ENCODE data around the gene KDM6B. TPM values are rescaled to one million over a fixed set of nuclear protein-coding genes. Genes with fewer than 3 reads are reported as not detected.

Gene KDM6B, protein sequence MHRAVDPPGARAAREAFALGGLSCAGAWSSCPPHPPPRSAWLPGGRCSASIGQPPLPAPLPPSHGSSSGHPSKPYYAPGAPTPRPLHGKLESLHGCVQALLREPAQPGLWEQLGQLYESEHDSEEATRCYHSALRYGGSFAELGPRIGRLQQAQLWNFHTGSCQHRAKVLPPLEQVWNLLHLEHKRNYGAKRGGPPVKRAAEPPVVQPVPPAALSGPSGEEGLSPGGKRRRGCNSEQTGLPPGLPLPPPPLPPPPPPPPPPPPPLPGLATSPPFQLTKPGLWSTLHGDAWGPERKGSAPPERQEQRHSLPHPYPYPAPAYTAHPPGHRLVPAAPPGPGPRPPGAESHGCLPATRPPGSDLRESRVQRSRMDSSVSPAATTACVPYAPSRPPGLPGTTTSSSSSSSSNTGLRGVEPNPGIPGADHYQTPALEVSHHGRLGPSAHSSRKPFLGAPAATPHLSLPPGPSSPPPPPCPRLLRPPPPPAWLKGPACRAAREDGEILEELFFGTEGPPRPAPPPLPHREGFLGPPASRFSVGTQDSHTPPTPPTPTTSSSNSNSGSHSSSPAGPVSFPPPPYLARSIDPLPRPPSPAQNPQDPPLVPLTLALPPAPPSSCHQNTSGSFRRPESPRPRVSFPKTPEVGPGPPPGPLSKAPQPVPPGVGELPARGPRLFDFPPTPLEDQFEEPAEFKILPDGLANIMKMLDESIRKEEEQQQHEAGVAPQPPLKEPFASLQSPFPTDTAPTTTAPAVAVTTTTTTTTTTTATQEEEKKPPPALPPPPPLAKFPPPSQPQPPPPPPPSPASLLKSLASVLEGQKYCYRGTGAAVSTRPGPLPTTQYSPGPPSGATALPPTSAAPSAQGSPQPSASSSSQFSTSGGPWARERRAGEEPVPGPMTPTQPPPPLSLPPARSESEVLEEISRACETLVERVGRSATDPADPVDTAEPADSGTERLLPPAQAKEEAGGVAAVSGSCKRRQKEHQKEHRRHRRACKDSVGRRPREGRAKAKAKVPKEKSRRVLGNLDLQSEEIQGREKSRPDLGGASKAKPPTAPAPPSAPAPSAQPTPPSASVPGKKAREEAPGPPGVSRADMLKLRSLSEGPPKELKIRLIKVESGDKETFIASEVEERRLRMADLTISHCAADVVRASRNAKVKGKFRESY (N-terminal part only)
- 20.0 TPM for polyA plus RNA-seq (2013, experiment 1 of 2)
- polyA plus RNA-seq (2013, experiment 2 of 2) = 21.1 TPM

DNA sequence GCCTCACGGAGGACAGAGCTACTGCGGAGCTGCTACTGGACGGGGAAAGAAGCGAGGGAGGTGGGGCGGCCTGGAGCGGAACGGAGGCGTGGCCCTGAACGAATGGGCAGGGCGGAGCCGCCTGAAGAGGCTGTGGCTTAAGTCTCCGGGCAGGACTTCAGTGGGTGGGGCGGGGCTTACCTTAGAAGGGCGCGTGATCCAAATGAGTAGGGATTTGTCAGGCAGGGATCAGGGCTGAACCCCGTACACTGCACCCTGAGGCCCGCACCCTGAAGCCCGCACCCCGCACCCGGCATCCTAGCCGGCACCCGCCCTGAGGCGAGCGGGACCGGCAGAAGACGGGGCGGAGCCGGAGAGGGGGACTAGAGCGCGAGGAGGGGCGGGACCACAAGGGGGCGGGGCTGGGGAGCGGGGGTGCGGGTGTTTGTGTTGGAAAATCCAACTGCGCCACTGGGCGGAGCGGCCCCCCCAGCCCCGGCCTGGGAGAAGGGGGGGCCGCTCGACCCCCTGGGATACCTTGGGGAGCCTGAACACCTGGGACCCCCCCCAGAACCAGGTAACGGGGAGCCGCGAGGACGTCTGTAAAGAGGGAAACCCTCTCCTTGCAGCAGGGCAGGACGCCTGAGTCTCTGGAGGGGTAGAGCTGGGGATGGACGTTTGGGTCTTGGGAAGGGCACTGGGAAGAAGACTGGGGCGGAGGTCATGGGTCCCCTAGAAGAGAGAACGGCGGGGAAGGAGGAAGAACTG is at the start of gene KDM6B:
Gene KDM6B, plus strand, starts transcription at position 423 of the 747 bp plus-strand sequence. CDS start 11,338 bp downstream, outside the sequence.
- Histone ChIP-seq H3K4ac (ENCODE audit: low read length) (no peak within 1 kb of the TSS), H3K27me3 (ENCODE audit: control insufficient read depth in 3 of 3, insufficient read depth in 3 of 3, low read depth in 1 of 3, low read length in 3 of 3) (peaks cover 0 to 27% (median 8%) of the 10 kb centered on the region in 3 experiments), H2BK5ac (ENCODE audit: low read length) (peak within 1 kb of the TSS; percentile 56), H4K8ac (ENCODE audit: low read depth, low read length) (no peak within 1 kb of the TSS), H3K9me3 (replicated peaks in 1 of 2; ENCODE audit: control insufficient read depth in 2 of 2, insufficient read depth in 1 of 2, low read depth in 1 of 2, low read length in 2 of 2) (no peaks in the 10 kb centered on the region), H3K4me1 (ENCODE audit: control insufficient read depth in 2 of 2, insufficient read depth in 1 of 2, low read depth in 1 of 2, low read length in 2 of 2) (peaks cover 15 to 26% of the 10 kb centered on the region in 2 donors), H3K23ac (ENCODE audit: low read depth, low read length, poor library complexity) (no peak within 1 kb of the TSS), H3K18ac (ENCODE audit: low read length) (peak within 1 kb of the TSS; percentile 93), H3K4me3 (ENCODE audit: low read length in 2 of 2) (peak within 1 kb of the TSS; percentile 79 to 85), H3K79me1 (ENCODE audit: low read depth, low read length) (no peaks in the 10 kb centered on the region), H3K9ac (ENCODE audit: low read depth, low read length, poor library complexity) (peak within 1 kb of the TSS; percentile 66), H4K91ac (ENCODE audit: low read depth, low read length, poor library complexity) (no peak within 1 kb of the TSS), H3K4me2 (ENCODE audit: insufficient read depth, low read length, poor library complexity, severe bottlenecking) (peak within 1 kb of the TSS; percentile 100), H3K27ac (replicated peaks; ENCODE audit: low read length) (peak within 1 kb of the TSS; percentile 84), H2AFZ (ENCODE audit: low read length) (peak within 1 kb of the TSS; percentile 95), H3K14ac (ENCODE audit: low read length) (peak within 1 kb of the TSS; percentile 91), H2BK12ac (ENCODE audit: low read length) (peak within 1 kb of the TSS; percentile 8), H2BK120ac (ENCODE audit: low read depth, low read length) (no peak within 1 kb of the TSS), H2AK5ac (ENCODE audit: low read depth, low read length) (no peak within 1 kb of the TSS), H2BK15ac (ENCODE audit: low read length) (no peak within 1 kb of the TSS), H3K36me3 (replicated peaks in 1 of 2; ENCODE audit: control insufficient read depth in 2 of 2, insufficient read depth in 2 of 2, low read length in 2 of 2) (no peaks in the 10 kb centered on the region)
- whole genome bisulfite sequencing, 2 donors (ENCODE audit: extremely low coverage in 2 of 2, insufficient read length in 2 of 2, insufficient replicate concordance in 1 of 2) = no CpG with 5 or more reads among the region's 49 CpGs
- peak; percentile 85 for DNase-seq (ENCODE audit: low spot score)

DNA sequence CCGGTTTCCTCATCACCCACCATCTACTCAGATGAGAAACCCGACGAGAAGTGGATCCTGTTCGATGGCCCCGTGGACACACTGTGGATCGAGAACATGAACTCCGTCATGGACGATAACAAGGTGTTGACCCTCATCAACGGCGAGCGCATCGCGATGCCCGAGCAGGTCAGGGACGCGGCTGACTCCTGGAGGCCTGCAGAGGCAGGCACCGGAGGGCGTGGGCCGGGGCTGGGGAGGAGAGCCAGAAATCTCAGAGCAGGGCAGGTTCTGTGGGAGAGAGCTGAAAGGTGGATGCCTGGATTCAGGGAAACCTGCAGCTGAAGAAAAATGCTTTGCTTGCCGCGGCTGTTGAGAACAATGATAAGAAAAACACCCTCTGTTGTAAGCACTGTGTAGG is 47.2 kb upstream of the KDM6B start:
- no CpG with 5 or more reads among the region's 21 CpGs for WGBS, 2 donors (ENCODE audit: extremely low coverage in 2 of 2, insufficient read length in 2 of 2, insufficient replicate concordance in 1 of 2)
- no peak overlapping the region for H2AK5ac ChIP-seq (ENCODE audit: low read depth, low read length)

DNA sequence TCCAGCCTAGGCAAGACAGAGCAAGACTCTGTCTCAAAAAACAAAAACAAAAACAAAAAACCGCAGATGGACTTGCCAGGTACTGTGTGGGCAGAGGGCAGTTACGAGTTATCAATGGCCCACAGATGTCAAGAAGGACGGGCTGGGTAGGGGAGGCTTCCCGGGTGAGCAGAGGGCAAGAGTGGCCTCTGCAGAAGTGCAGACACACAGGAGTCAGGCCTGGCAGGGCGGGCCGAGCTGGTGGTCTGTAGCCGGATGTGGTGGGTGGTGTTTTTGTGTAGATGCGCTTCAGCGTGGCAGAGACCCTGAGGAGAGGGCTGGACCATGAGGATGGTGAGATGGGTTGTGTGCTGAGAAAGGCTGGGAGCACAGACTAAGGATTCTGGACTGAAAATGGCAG is 44.9 kb upstream of the KDM6B start:
- H3K23ac ChIP-seq (ENCODE audit: low read depth, low read length, poor library complexity) = no peak overlapping the region
- no peak overlapping the region for H4K91ac ChIP-seq (ENCODE audit: low read depth, low read length, poor library complexity)
- no peak overlapping the region for H2BK15ac ChIP-seq (ENCODE audit: low read length)
- H3K4me2 ChIP-seq (ENCODE audit: insufficient read depth, low read length, poor library complexity, severe bottlenecking) = no peak overlapping the region
- no peak overlapping the region for H2BK5ac ChIP-seq (ENCODE audit: low read length)
- peak overlapping the region; percentile 76 for H2AK5ac ChIP-seq (ENCODE audit: low read depth, low read length)
- H2BK120ac ChIP-seq (ENCODE audit: low read depth, low read length) = no peak overlapping the region
- H3K36me3 ChIP-seq (replicated peaks in 1 of 2; ENCODE audit: control insufficient read depth in 2 of 2, insufficient read depth in 2 of 2, low read length in 2 of 2) = no peaks in the 10 kb centered on the region
- H2BK12ac ChIP-seq (ENCODE audit: low read length) = no peak overlapping the region
- H3K4me3 ChIP-seq (ENCODE audit: low read length in 2 of 2) = no peak overlapping the region
- WGBS, 2 donors (ENCODE audit: extremely low coverage in 2 of 2, insufficient read length in 2 of 2, insufficient replicate concordance in 1 of 2) = no CpG with 5 or more reads among the region's 9 CpGs
- no peak overlapping the region for H4K8ac ChIP-seq (ENCODE audit: low read depth, low read length)
- no peak overlapping the region for H2AFZ ChIP-seq (ENCODE audit: low read length)
- no peak overlapping the region for H3K4ac ChIP-seq (ENCODE audit: low read length)
- peaks cover 0 to 4% of the 10 kb centered on the region in 2 donors for H3K4me1 ChIP-seq (ENCODE audit: control insufficient read depth in 2 of 2, insufficient read depth in 1 of 2, low read depth in 1 of 2, low read length in 2 of 2)
- H3K27ac ChIP-seq (replicated peaks; ENCODE audit: low read length) = no peak overlapping the region
- DNase-seq (ENCODE audit: low spot score) = no peak
- peaks cover 0 to 14% (median 0%) of the 10 kb centered on the region in 3 experiments for H3K27me3 ChIP-seq (ENCODE audit: control insufficient read depth in 3 of 3, insufficient read depth in 3 of 3, low read depth in 1 of 3, low read length in 3 of 3)
- H3K9me3 ChIP-seq (replicated peaks in 1 of 2; ENCODE audit: control insufficient read depth in 2 of 2, insufficient read depth in 1 of 2, low read depth in 1 of 2, low read length in 2 of 2) = no peaks in the 10 kb centered on the region
- no peak overlapping the region for H3K14ac ChIP-seq (ENCODE audit: low read length)
- H3K9ac ChIP-seq (ENCODE audit: low read depth, low read length, poor library complexity) = no peak overlapping the region
- H3K79me1 ChIP-seq (ENCODE audit: low read depth, low read length) = no peaks in the 10 kb centered on the region
- H3K18ac ChIP-seq (ENCODE audit: low read length) = peak overlapping the region; percentile 66

More for the DNA sequence above, 47.2 kb upstream of the KDM6B start:
- peak overlapping the region; percentile 62 for H3K23ac ChIP-seq (ENCODE audit: low read depth, low read length, poor library complexity)
- H3K18ac ChIP-seq (ENCODE audit: low read length) = peak overlapping the region; percentile 57
- H3K36me3 ChIP-seq (replicated peaks in 1 of 2; ENCODE audit: control insufficient read depth in 2 of 2, insufficient read depth in 2 of 2, low read length in 2 of 2) = no peaks in the 10 kb centered on the region
- no peaks in the 10 kb centered on the region for H3K4me1 ChIP-seq (ENCODE audit: control insufficient read depth in 2 of 2, insufficient read depth in 1 of 2, low read depth in 1 of 2, low read length in 2 of 2)
- no peak overlapping the region for H4K8ac ChIP-seq (ENCODE audit: low read depth, low read length)
- no peak overlapping the region for H3K4ac ChIP-seq (ENCODE audit: low read length)
- H3K27me3 ChIP-seq (ENCODE audit: control insufficient read depth in 3 of 3, insufficient read depth in 3 of 3, low read depth in 1 of 3, low read length in 3 of 3) = peaks cover 0 to 11% (median 0%) of the 10 kb centered on the region in 3 experiments
- H2BK12ac ChIP-seq (ENCODE audit: low read length) = no peak overlapping the region
- no peak overlapping the region for H3K4me2 ChIP-seq (ENCODE audit: insufficient read depth, low read length, poor library complexity, severe bottlenecking)
- no peak overlapping the region for H4K91ac ChIP-seq (ENCODE audit: low read depth, low read length, poor library complexity)
- H2BK120ac ChIP-seq (ENCODE audit: low read depth, low read length) = no peak overlapping the region
- H3K9ac ChIP-seq (ENCODE audit: low read depth, low read length, poor library complexity) = no peak overlapping the region
- H3K79me1 ChIP-seq (ENCODE audit: low read depth, low read length) = no peaks in the 10 kb centered on the region
- no peak overlapping the region for H2BK5ac ChIP-seq (ENCODE audit: low read length)
- H3K14ac ChIP-seq (ENCODE audit: low read length) = no peak overlapping the region
- no peaks in the 10 kb centered on the region for H3K9me3 ChIP-seq (replicated peaks in 1 of 2; ENCODE audit: control insufficient read depth in 2 of 2, insufficient read depth in 1 of 2, low read depth in 1 of 2, low read length in 2 of 2)
- H2BK15ac ChIP-seq (ENCODE audit: low read length) = no peak overlapping the region
- no peak for DNase-seq (ENCODE audit: low spot score)
- H3K27ac ChIP-seq (replicated peaks; ENCODE audit: low read length) = no peak overlapping the region
- H2AFZ ChIP-seq (ENCODE audit: low read length) = no peak overlapping the region
- no peak overlapping the region for H3K4me3 ChIP-seq (ENCODE audit: low read length in 2 of 2)
